GM23338 (cell line): ENCODE results near the gene C5orf58. TPM values are rescaled to one million over a fixed set of nuclear protein-coding genes. Genes with fewer than 3 reads are reported as not detected.

Experiments
- ATAC-seq: fragments of 200-7000 bp; cut with Tn5 transposase; 3 replicates; pipeline ENCODE4 v1.9.1; 2020
- DNase-seq: peaks from one replicate; pipeline ENCODE4 v3.0.0-alpha.2; 2015; ENCODE audit warnings: low spot score
- H2AFZ ChIP-seq: fragments of 200-600 bp; sonication (generic); 2 replicates; pipeline ENCODE4 v1.8.0; 2016; ENCODE audit warnings: antibody characterized with exemption, mild to moderate bottlenecking, moderate library complexity
- H3F3A ChIP-seq: fragments of 200-600 bp; sonication (generic); replicated peaks from 2 replicates; pipeline ENCODE4 v1.8.0; 2017; ENCODE audit warnings: antibody characterized with exemption, mixed run types, low read depth
- H3K27ac ChIP-seq: fragments of 200-600 bp; sonication (generic); 2 replicates; pipeline ENCODE4 v1.6.1; 2016; ENCODE audit warnings: low read depth
- H3K27me3 ChIP-seq: fragments of 200-600 bp; sonication (generic); 2 replicates; pipeline ENCODE4 v1.8.0; 2016; ENCODE audit warnings: mild to moderate bottlenecking, mixed run types, moderate library complexity; ENCODE audit not compliant: insufficient read depth
- H3K36me3 ChIP-seq: fragments of 200-600 bp; sonication (generic); 2 replicates; pipeline ENCODE4 v1.8.0; 2016; ENCODE audit warnings: mild to moderate bottlenecking; ENCODE audit not compliant: insufficient read depth
- H3K4me1 ChIP-seq: fragments of 200-600 bp; sonication (generic); 2 replicates; pipeline ENCODE4 v1.8.0; 2016; ENCODE audit warnings: mild to moderate bottlenecking, moderate library complexity; ENCODE audit not compliant: insufficient read depth
- H3K4me2 ChIP-seq: fragments of 200-600 bp; sonication (generic); 2 replicates; pipeline ENCODE4 v1.7.1; 2017; ENCODE audit warnings: mixed run types
- H3K4me3 ChIP-seq: fragments of 200-600 bp; sonication (generic); 2 replicates; pipeline ENCODE4 v1.6.1; 2016; ENCODE audit warnings: mixed run types
- H3K79me2 ChIP-seq: fragments of 200-600 bp; sonication (generic); replicated peaks from 2 replicates; pipeline ENCODE4 v1.8.0; 2017; ENCODE audit warnings: mild to moderate bottlenecking; ENCODE audit not compliant: insufficient read depth
- H3K9me2 ChIP-seq: fragments of 200-600 bp; sonication (generic); 2 replicates; pipeline ENCODE4 v1.8.0; 2017; ENCODE audit not compliant: insufficient read depth
- H4K20me1 ChIP-seq: fragments of 200-600 bp; sonication (generic); replicated peaks from 2 replicates; pipeline ENCODE4 v1.8.0; 2017; ENCODE audit warnings: mild to moderate bottlenecking; ENCODE audit not compliant: insufficient read depth
- H3K27ac Mint-ChIP-seq: 2 replicates; pipeline ENCODE4 v1.8.0; 2020; ENCODE audit warnings: inconsistent platforms, mild to moderate bottlenecking, moderate library complexity, mixed read lengths
- H3K27me3 Mint-ChIP-seq: 3 replicates; pipeline ENCODE4 v1.8.0; 2022; ENCODE audit warnings: low read depth, mild to moderate bottlenecking, moderate library complexity, mixed read lengths, inconsistent platforms; ENCODE audit not compliant: insufficient read depth, poor library complexity
- H3K36me3 Mint-ChIP-seq: 3 replicates; pipeline ENCODE4 v1.8.0; 2021; ENCODE audit warnings: low read depth, mild to moderate bottlenecking, inconsistent platforms, moderate library complexity, mixed read lengths
- H3K4me1 Mint-ChIP-seq: 3 replicates; pipeline ENCODE4 v1.8.0; 2020; ENCODE audit warnings: mild to moderate bottlenecking, inconsistent platforms, mixed read lengths
- H3K4me3 Mint-ChIP-seq: 3 replicates; pipeline ENCODE4 v1.8.0; 2021; ENCODE audit warnings: moderate library complexity, mild to moderate bottlenecking, inconsistent platforms, mixed read lengths
- H3K9me3 Mint-ChIP-seq: 3 replicates; pipeline ENCODE4 v1.8.0; 2020; ENCODE audit warnings: moderate library complexity, mild to moderate bottlenecking, inconsistent platforms, mixed read lengths
- CREB1 ChIP-seq: fragments of 250-450 bp; sonication (Bioruptor Pico); IDR thresholded peaks from 2 replicates; pipeline ENCODE4 v1.5.0; 2020; ENCODE audit warnings: low read depth, mild to moderate bottlenecking, moderate library complexity
- CTCF ChIP-seq, 2 experiments: fragments of 200-600 bp in 1 of 2; sonication (generic) in 1 of 2; conservative IDR thresholded peaks; 2 replicates each; pipeline versions ENCODE4 v1.5.1 to v1.6.1; 2016 to 2017; ENCODE audit warnings: antibody characterized with exemption in 2 of 2, low read depth in 2 of 2, mild to moderate bottlenecking in 2 of 2, moderate library complexity in 1 of 2
- EZH2phosphoT487 ChIP-seq: fragments of 200-600 bp; sonication (generic); IDR thresholded peaks from one replicate; pipeline ENCODE4 v1.8.1; 2018; ENCODE audit warnings: antibody characterized with exemption; ENCODE audit not compliant: unreplicated experiment
- POLR2AphosphoS5 ChIP-seq: IDR thresholded peaks from 2 replicates; pipeline ENCODE4 v1.6.1; 2016; ENCODE audit warnings: antibody characterized with exemption, low read depth
- STAT1 ChIP-seq: IDR thresholded peaks from one replicate; pipeline ENCODE4 v1.6.1; 2016; ENCODE audit warnings: antibody characterized with exemption; ENCODE audit not compliant: unreplicated experiment
- ZNF114 ChIP-seq: fragments of 250-450 bp; sonication (Bioruptor Pico); IDR thresholded peaks from 2 replicates; pipeline ENCODE4 v1.5.0; 2020; ENCODE audit warnings: mild to moderate bottlenecking, moderate library complexity
- ZNF462 ChIP-seq: fragments of 250-450 bp; sonication (Bioruptor Pico); IDR thresholded peaks from 2 replicates; pipeline ENCODE4 v1.5.0; 2020; ENCODE audit warnings: mild to moderate bottlenecking, moderate library complexity
- polyA plus RNA-seq: library from polyadenylated mRNA; unstranded; fragments of >200 nt; fragmentation: Nextera tagmentation; extraction: Ambion mirVana; gene quantifications from 2 replicates; pipeline ENCODE4 v1.2.1, GENCODE V29; 2016
- total RNA-seq: library from RNA; depleted of rRNA; stranded (reverse); fragments of >200 nt; shearing (Covaris generic); gene quantifications from 2 replicates; pipeline ENCODE4 v1.2.3, GENCODE V29; 2014

C5orf58 gene
- total and polyA plus RNA-seq, 2 experiments from 2014 or later, result 1.0 to 9.1 TPM

- TF ChIP-seq ZNF462 (CRISPR knock-in tag) (no peak), CREB1 (CRISPR knock-in tag) (no peak), POLR2AphosphoS5 (no peak), ZNF114 (CRISPR knock-in tag) (no peak), STAT1 (no peak)
These were observed 55.4 kb downstream of the C5orf58 start (continued) for GRCh38 chr5:170288151-170288550.

- peaks cover 46% of the 10 kb centered on the region for H3K9me3 Mint-ChIP-seq
- H3K4me3 ChIP-seq, result no peak overlapping the region
- DNase-seq (no peak), ATAC-seq (no peak)
- H3K27ac Mint-ChIP-seq, result no peak overlapping the region
- H3K79me2 ChIP-seq, result no peaks in the 10 kb centered on the region
- H3K4me3 Mint-ChIP-seq, result no peak overlapping the region
- H3F3A ChIP-seq, result no peaks in the 10 kb centered on the region
- H3K9me2 ChIP-seq, result 0 out of 2 replicates have a peak, but pooled peaks cover 9% of the 10 kb centered on the region
- no peaks in the 10 kb centered on the region for H4K20me1 ChIP-seq
- H3K4me2 ChIP-seq, result no peak overlapping the region
- H3K4me1 Mint-ChIP-seq, result peaks cover 15% of the 10 kb centered on the region
- no peak overlapping the region for H2AFZ ChIP-seq
- no peak overlapping the region for H3K27ac ChIP-seq
- peaks cover 37% of the 10 kb centered on the region for H3K36me3 Mint-ChIP-seq
- H3K36me3 ChIP-seq, result no peaks in the 10 kb centered on the region
- no peaks in the 10 kb centered on the region for H3K27me3 ChIP-seq
- peaks cover 22% of the 10 kb centered on the region for H3K27me3 Mint-ChIP-seq
- H3K4me1 ChIP-seq, result peaks cover 18% of the 10 kb centered on the region
- TF ChIP-seq EZH2phosphoT487, result no peak
- no peak for TF ChIP-seq ZNF462 (CRISPR knock-in tag)
- no peak for TF ChIP-seq CTCF (conservative IDR thresholded peaks at IDR 0.05; ENCODE audit: low read depth in 2 of 2)
These were observed 55.8 kb downstream of the C5orf58 start for GRCh38 chr5:170288551-170288950.
